ENCODE data around the gene GABRB1.

- TF ChIP-seq POLR2A (IDR thresholded peaks at IDR 0.05) (no peak), CTCF (IDR thresholded peaks at IDR 0.05) (no peak)
These were observed 29.2 kb downstream of the GABRB1 start for GRCh38 chr4:47060561-47060960.
